Large intestine (tissue), 3 donors: ENCODE results near the gene C19orf73. TPM values are rescaled to one million over a fixed set of nuclear protein-coding genes. Genes with fewer than 3 reads are reported as not detected.
"Not testable (repeated sequence)": the region's sequence is repeated elsewhere in the genome, so short reads cannot be mapped to it uniquely, and the experiment has no call there.

Source experiments
- DNase-seq, 2 donors: peaks; one replicate each; pipeline versions ENCODE4 v3.0.0 to v3.0.0-alpha.2; 2013
- H3K27ac ChIP-seq: one replicate; pipeline ENCODE4 v1.5.1; 2013; ENCODE audit warnings: low read length
- H3K27me3 ChIP-seq: 2 replicates; pipeline ENCODE4 v1.6.1; 2013; ENCODE audit warnings: low read length; ENCODE audit not compliant: control insufficient read depth, insufficient read depth
- H3K36me3 ChIP-seq: 2 replicates; pipeline ENCODE4 v1.6.1; 2013; ENCODE audit warnings: low read length; ENCODE audit not compliant: control insufficient read depth, insufficient read depth
- H3K4me1 ChIP-seq: one replicate; pipeline ENCODE4 v1.6.1; 2013; ENCODE audit warnings: low read length; ENCODE audit not compliant: control insufficient read depth, insufficient read depth
- H3K4me3 ChIP-seq: one replicate; pipeline ENCODE4 v1.5.1; 2013; ENCODE audit warnings: low read length
- H3K9me3 ChIP-seq: one replicate; pipeline ENCODE4 v1.6.1; 2013; ENCODE audit warnings: mild to moderate bottlenecking, low read depth, low read length, moderate library complexity; ENCODE audit not compliant: control insufficient read depth
- WGBS: methylation state at CpG from one replicate; pipeline ENCODE4 v1.1.5; 2013; ENCODE audit warnings: low lambda C conversion rate; ENCODE audit not compliant: insufficient coverage; 5-methylcytosine and 5-hydroxymethylcytosine counted together
- polyA plus RNA-seq: library from polyadenylated mRNA; unstranded; fragments of 120-200 nt; gene quantifications from one replicate; pipeline ENCODE4 v1.2.1, GENCODE V29; 2013

Gene C19orf73
- polyA plus RNA-seq, 1 donor, result 1.4 TPM

GRCh38 chr19:49148784-49149651 is 30.1 kb upstream of the C19orf73 start:
- Histone ChIP-seq H3K36me3 (no peaks in the 10 kb centered on the region), H3K27me3 (peaks cover 67% of the 10 kb centered on the region), H3K9me3 (peaks cover 9% of the 10 kb centered on the region), H3K27ac (peak overlapping the region; percentile 66), H3K4me1 (peaks cover 20% of the 10 kb centered on the region), H3K4me3 (peak overlapping the region; percentile 63)
- WGBS, result no CpG with 5 or more reads among the region's 49 CpGs
- peak; percentile 93 for DNase-seq

- H3K36me3 ChIP-seq, result no peaks in the 10 kb centered on the region
- H3K9me3 ChIP-seq, result peaks cover 9% of the 10 kb centered on the region
- H3K4me3 ChIP-seq, result no peak overlapping the region
- peaks cover 20% of the 10 kb centered on the region for H3K4me1 ChIP-seq
- peaks cover 64% of the 10 kb centered on the region for H3K27me3 ChIP-seq
- H3K27ac ChIP-seq, result no peak overlapping the region
- WGBS, result no CpG with 5 or more reads among the region's 11 CpGs
- DNase-seq, result no peak
Measured at GRCh38 chr19:49148044-49148682, 29.2 kb upstream of the C19orf73 start.

- not testable (repeated sequence) for DNase-seq, H3K36me3 ChIP-seq, H3K4me3 ChIP-seq, H3K9me3 ChIP-seq, H3K27ac ChIP-seq
- Histone ChIP-seq H3K27me3 (peaks cover 63% of the 10 kb centered on the region), H3K4me1 (peaks cover 24% of the 10 kb centered on the region)
- WGBS, result no CpG with 5 or more reads among the region's 7 CpGs
Measured at GRCh38 chr19:49146408-49146770, 27.4 kb upstream of the C19orf73 start.

GRCh38 chr19:49145573-49146407 is 26.8 kb upstream of the C19orf73 start:
- H3K9me3 ChIP-seq, result peaks cover 3% of the 10 kb centered on the region
- H3K27me3 ChIP-seq, result peaks cover 63% of the 10 kb centered on the region
- peak in 1 of 2 donors; percentile 55 for DNase-seq
- H3K4me3 ChIP-seq, result no peak overlapping the region
- no peak overlapping the region for H3K27ac ChIP-seq
- no peaks in the 10 kb centered on the region for H3K36me3 ChIP-seq
- 61% methylated on average over 3 of the region's 30 CpGs for WGBS
- peaks cover 24% of the 10 kb centered on the region for H3K4me1 ChIP-seq

- H3K36me3 ChIP-seq, result no peaks in the 10 kb centered on the region
- H3K27ac ChIP-seq, result no peak overlapping the region
- peak in 1 of 2 donors; percentile 69 for DNase-seq
Measured at GRCh38 chr19:49142866-49143335, 24.0 kb upstream of the C19orf73 start.

GRCh38 chr19:49141352-49141751 is 22.4 kb upstream of the C19orf73 start:
- Histone ChIP-seq H3K36me3 (no peaks in the 10 kb centered on the region), H3K9me3 (no peaks in the 10 kb centered on the region), H3K4me1 (peaks cover 8% of the 10 kb centered on the region), H3K4me3 (no peak overlapping the region), H3K27me3 (peaks cover 33% of the 10 kb centered on the region), H3K27ac (no peak overlapping the region)
- WGBS, result no CpG with 5 or more reads among the region's 6 CpGs
- no peak for DNase-seq

More at GRCh38 chr19:49142866-49143335, 24.0 kb upstream of the C19orf73 start:
- peaks cover 44% of the 10 kb centered on the region for H3K27me3 ChIP-seq
- H3K4me3 ChIP-seq, result peak overlapping the region; percentile 42
- H3K9me3 ChIP-seq, result no peaks in the 10 kb centered on the region
- WGBS, result 7% methylated on average over 5 of the region's 21 CpGs
- H3K4me1 ChIP-seq, result peaks cover 8% of the 10 kb centered on the region

- Histone ChIP-seq H3K4me3 (no peak overlapping the region), H3K27ac (no peak overlapping the region), H3K27me3 (peaks cover 29% of the 10 kb centered on the region), H3K4me1 (peaks cover 5% of the 10 kb centered on the region), H3K36me3 (no peaks in the 10 kb centered on the region), H3K9me3 (no peaks in the 10 kb centered on the region)
- no peak for DNase-seq
- WGBS, result 100% methylated on average over 1 of the region's 7 CpGs
Measured at GRCh38 chr19:49140951-49141350, 22.0 kb upstream of the C19orf73 start.

- peaks cover 10% of the 10 kb centered on the region for H3K9me3 ChIP-seq
- no peak for DNase-seq
- peaks cover 15% of the 10 kb centered on the region for H3K4me1 ChIP-seq
- no peak overlapping the region for H3K4me3 ChIP-seq
- peaks cover 38% of the 10 kb centered on the region for H3K27me3 ChIP-seq
- no peak overlapping the region for H3K27ac ChIP-seq
- no peaks in the 10 kb centered on the region for H3K36me3 ChIP-seq
- WGBS, result 100% methylated on average over 1 of the region's 10 CpGs
Measured at GRCh38 chr19:49136771-49137171, 17.8 kb upstream of the C19orf73 start.

GRCh38 chr19:49135686-49136085 is 16.7 kb upstream of the C19orf73 start:
- Histone ChIP-seq H3K9me3 (peaks cover 10% of the 10 kb centered on the region), H3K4me3 (no peak overlapping the region), H3K27me3 (peaks cover 31% of the 10 kb centered on the region), H3K27ac (no peak overlapping the region), H3K4me1 (peaks cover 15% of the 10 kb centered on the region), H3K36me3 (no peaks in the 10 kb centered on the region)
- no CpG with 5 or more reads among the region's 5 CpGs for WGBS
- no peak for DNase-seq
